NCI-H2227 (cell line): ENCODE results near the gene HTR3E.

ENCODE experiments used
- DNase-seq: peaks from one replicate; lab custom pipeline; 2025; ENCODE audit not compliant: unreplicated experiment; lab: John Stamatoyannopoulos, UW

Gene HTR3E

DNA sequence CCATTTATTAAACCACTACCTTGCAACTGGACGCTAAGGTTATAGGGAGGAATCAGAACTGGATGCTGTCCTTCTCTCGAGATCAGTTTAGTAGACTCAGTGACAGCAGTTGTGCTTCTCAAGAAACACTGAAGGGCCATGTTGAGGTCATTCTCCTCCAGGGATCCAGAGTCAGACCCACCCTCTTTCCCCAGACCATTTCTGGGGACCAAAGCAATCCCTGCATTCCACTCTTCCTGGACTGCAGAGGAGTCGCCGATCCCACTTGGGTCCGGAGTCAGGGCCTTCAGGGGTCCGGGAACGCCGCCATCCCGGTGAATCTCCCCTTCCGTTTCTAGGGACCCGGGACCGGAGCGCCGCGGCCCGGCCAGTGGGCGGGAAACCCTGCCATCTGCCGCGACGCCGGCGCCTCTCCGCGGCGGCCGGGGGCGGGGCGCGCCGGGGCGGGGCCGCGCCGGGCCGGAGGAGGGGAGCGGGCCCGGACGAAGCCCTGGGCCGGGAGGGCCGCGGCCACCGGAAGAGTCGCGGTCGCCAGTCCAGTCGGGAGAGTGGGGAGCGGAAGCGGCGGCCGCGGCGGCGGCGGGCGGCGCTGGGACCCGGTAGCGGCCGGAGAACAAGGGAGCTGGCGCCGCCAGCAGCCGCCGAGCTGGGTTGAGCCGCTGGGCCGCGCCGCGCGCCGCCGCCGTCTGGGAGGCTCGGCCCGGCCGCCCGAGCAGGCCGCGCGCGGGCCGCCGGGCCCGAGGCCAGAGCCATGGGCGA, 58.2 kb downstream of the HTR3E start, which contains the start of gene DVL3:
Gene DVL3, plus strand, starts transcription at position 493 of the 759 bp plus-strand sequence. Its CDS starts 259 bp downstream, at position 752.
- peak; percentile 71 for DNase-seq

DNA sequence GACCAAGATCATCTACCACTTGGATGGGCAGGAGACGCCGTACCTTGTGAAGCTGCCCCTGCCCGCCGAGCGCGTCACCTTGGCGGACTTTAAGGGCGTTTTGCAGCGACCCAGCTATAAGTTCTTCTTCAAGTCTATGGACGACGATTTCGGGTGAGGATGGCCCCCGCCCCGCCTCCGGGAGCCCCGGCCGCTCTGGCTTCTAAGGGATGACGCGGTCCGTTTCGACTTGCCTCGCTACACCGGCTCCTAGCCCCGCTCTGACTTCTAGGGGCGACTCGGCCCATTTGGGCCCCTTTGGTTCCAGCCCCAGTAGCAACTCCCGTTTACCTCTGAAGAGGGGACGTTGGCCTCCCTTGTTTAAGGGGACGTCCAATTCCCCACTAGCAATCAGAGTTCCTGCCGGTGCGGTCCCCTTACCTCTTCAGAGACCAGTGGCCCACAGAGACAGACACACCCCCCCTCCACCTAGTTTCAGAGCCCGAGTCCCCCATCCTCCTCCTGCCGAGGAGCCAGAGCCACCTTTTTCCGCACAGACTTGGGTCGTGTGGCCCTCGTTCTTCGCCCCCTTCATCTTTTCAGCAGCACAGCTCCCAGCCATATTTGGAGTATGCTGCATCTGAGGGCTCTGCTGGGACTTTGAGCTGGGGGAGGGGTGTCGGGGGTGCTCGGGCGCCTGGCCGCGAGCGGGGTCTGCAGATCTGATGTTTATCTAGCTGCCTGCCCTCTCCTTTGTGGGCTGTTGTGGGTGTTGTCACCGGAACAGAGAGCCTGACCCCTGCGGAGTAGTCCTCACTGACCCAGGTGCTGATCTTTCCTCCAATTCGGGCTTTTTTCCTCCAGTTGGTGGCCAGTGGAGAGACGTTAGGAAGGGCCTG, 59.0 kb downstream of the HTR3E start:
- DNase-seq, result peak; percentile 27

DNA sequence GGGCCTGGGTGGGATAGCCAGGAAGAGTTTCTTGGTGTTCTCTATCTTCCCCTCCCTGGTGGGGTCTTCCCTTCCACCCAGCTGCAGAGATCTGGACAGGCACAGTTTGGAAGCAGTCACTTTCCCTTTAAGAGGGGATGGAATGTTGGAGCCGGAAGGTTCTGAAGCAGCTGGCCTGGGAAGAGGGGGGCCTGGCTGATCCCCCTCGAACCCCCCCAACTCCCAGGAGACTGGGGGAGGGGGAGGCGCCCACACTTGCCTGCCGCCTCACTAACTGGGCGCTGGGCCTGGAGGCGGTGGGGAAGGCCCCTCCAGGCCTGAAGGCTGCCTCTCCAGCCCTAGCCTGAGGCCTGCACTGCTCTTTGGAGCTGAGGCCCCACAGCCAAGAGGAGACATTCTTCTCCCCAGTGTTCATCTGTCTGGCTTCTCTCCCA, 59.7 kb downstream of the HTR3E start:
- peak; percentile 33 for DNase-seq
